GM12864 (cell line): ENCODE data around the gene SLC25A13.

ENCODE experiments used
- DNase-seq: peaks from one replicate; pipeline ENCODE4 v3.0.0-alpha.2; 2011; ENCODE audit warnings: low read depth
- H3K4me3 ChIP-seq: 2 replicates; pipeline ENCODE4 v1.5.1; 2011; ENCODE audit warnings: mild to moderate bottlenecking, low read depth, low read length, control low read depth
- CTCF ChIP-seq: IDR thresholded peaks from 2 replicates; pipeline ENCODE4 v1.5.1; 2011; ENCODE audit warnings: low read depth, mild to moderate bottlenecking, moderate library complexity, low read length, control low read depth, inconsistent platforms; ENCODE audit errors: missing control alignments

SLC25A13 gene

GRCh38 chr7:96200740-96201139 is 121.2 kb downstream of the SLC25A13 start:
- no peak overlapping the region for H3K4me3 ChIP-seq
- no peak for TF ChIP-seq CTCF
- DNase-seq, result no peak

- TF ChIP-seq CTCF, result no peak
- no peak for DNase-seq
- H3K4me3 ChIP-seq, result no peak overlapping the region
Observed at GRCh38 chr7:96199421-96199820, 122.5 kb downstream of the SLC25A13 start.

GRCh38 chr7:96198047-96198636 is 123.8 kb downstream of the SLC25A13 start:
- TF ChIP-seq CTCF, result no peak
- DNase-seq, result no peak
- no peak overlapping the region for H3K4me3 ChIP-seq

GRCh38 chr7:96196676-96197075 is 125.2 kb downstream of the SLC25A13 start:
- no peak for DNase-seq
- no peak for TF ChIP-seq CTCF
- no peak overlapping the region for H3K4me3 ChIP-seq

- no peak overlapping the region for H3K4me3 ChIP-seq
- DNase-seq, result no peak
- TF ChIP-seq CTCF, result no peak
Observed at GRCh38 chr7:96189129-96189820, 132.6 kb downstream of the SLC25A13 start.

GRCh38 chr7:96188591-96188991 is 133.3 kb downstream of the SLC25A13 start:
- no peak overlapping the region for H3K4me3 ChIP-seq
- no peak for TF ChIP-seq CTCF
- no peak for DNase-seq

GRCh38 chr7:96188174-96188581 is 133.7 kb downstream of the SLC25A13 start:
- DNase-seq, result no peak
- TF ChIP-seq CTCF, result no peak
- H3K4me3 ChIP-seq, result no peak overlapping the region
